Spleen (tissue), 7 donors: ENCODE measurements around the gene ABCA1.

Experiments
- POLR2A ChIP-seq, 3 donors: fragments of 450-650 bp; IDR thresholded peaks; one replicate each; pipeline ENCODE4 v1.5.1; 2017; ENCODE audit warnings: antibody characterized with exemption in 3 of 3, mild to moderate bottlenecking in 1 of 3
- TF ChIP-seq, protein P1 (sequence below), 11 experiments: fragments of 200-600 bp in 7 of 11; fragments of 450-650 bp in 4 of 11; sonication (generic) in 4 of 11; IDR thresholded peaks in 8 of 11; conservative IDR thresholded peaks in 3 of 11; 1 replicate in 7 of 11; 2 replicates in 4 of 11; pipeline versions ENCODE4 v1.4.0 to v1.8.0; 2016 to 2021; ENCODE audit warnings: antibody characterized with exemption in 11 of 11, inconsistent platforms in 4 of 11, mild to moderate bottlenecking in 1 of 11
- donor health status: DM: no; HTN: no; CAD: no; lungs with moderate emphysema.
- donor health status: DM: no; HTN: no; CAD: no.
- donor health status: DM: no; HTN: no; CAD: no.

DNA sequence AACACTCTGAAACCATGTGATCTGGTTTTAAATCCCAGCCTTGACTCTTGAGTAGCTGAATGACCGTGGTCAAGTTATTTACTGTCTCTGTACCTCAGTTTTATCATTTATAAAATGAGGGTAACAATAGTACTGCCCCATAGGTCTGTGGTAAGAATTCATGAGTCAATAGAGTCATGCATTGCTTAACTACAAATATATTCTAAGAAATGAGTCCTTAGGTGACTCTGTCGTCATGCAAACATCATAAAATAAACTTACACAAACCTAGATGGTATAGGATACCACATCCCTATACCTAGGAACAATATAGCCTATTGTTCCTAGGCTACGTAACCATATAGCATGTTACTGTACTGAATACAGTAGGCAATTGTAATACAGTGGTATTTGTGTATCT lies 20.3 kb upstream of the ABCA1 start:
- TF ChIP-seq POLR2A (IDR thresholded peaks at IDR 0.05) = no peak
- TF ChIP-seq, protein P1, sequence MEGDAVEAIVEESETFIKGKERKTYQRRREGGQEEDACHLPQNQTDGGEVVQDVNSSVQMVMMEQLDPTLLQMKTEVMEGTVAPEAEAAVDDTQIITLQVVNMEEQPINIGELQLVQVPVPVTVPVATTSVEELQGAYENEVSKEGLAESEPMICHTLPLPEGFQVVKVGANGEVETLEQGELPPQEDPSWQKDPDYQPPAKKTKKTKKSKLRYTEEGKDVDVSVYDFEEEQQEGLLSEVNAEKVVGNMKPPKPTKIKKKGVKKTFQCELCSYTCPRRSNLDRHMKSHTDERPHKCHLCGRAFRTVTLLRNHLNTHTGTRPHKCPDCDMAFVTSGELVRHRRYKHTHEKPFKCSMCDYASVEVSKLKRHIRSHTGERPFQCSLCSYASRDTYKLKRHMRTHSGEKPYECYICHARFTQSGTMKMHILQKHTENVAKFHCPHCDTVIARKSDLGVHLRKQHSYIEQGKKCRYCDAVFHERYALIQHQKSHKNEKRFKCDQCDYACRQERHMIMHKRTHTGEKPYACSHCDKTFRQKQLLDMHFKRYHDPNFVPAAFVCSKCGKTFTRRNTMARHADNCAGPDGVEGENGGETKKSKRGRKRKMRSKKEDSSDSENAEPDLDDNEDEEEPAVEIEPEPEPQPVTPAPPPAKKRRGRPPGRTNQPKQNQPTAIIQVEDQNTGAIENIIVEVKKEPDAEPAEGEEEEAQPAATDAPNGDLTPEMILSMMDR (IDR thresholded peaks at IDR 0.05 in 8 of 11, conservative IDR thresholded peaks at IDR 0.05 in 3 of 11) = no peak
